Right renal cortex interstitium (tissue), 3 donors: Measurements from ENCODE around the gene FTH1. TPM values are rescaled to one million over a fixed set of nuclear protein-coding genes. Genes with fewer than 3 reads are reported as not detected.

ENCODE experiments used
- DNase-seq, 3 donors: peaks; one replicate each; pipeline ENCODE4 v3.0.0-alpha.2; 2013; ENCODE audit warnings: low read depth in 3 of 3, low spot score in 2 of 3
- polyA plus RNA-seq, 3 donors: library from polyadenylated mRNA; unstranded; fragments of 120-200 nt; gene quantifications; one replicate each; pipeline ENCODE4 v1.2.1, GENCODE V29; 2013; ENCODE audit not compliant: insufficient read length in 3 of 3

FTH1 gene
- polyA plus RNA-seq, 3 donors = 2,134 to 2,368 (median 2,143) TPM

DNA sequence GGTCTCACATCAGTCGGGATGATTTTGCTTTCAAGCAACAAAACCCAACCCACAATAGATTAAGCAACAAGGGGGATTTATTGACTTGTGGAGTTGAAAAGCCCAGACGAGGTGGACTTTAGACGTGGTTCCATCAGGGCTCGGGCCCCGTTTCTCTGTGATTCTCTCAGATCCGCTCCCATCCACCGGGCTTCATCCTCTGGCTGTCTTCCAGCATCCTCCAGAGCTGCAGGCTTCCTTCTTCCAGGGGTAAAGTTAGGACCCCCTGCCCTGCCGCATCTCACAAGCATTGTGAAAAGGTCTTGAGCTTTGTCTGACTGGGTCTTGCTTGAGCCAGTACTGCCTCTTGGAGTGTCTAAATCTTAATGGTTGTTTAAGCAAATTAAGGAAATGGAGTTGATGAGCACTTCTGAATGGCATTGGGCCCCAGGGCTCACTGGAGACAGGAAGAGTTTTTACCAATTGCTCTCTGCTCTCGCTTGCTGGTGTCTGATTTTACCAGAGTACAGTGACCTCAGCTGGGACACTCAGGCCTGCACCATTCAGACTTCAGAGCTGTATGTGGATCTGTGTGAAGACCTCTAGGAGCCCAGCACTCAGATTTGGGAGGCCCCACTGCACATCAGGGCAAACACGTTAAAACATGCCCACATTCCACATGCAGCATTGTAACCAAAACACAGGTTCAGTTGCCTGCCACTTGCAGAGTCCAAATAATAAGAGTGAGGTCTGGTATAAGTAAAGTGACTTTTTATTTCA lies 13.5 kb upstream of the FTH1 start:
- DNase-seq = no peak

- no peak for DNase-seq
Observed at GRCh38 chr11:61978703-61979661, 11.5 kb upstream of the FTH1 start.

DNA sequence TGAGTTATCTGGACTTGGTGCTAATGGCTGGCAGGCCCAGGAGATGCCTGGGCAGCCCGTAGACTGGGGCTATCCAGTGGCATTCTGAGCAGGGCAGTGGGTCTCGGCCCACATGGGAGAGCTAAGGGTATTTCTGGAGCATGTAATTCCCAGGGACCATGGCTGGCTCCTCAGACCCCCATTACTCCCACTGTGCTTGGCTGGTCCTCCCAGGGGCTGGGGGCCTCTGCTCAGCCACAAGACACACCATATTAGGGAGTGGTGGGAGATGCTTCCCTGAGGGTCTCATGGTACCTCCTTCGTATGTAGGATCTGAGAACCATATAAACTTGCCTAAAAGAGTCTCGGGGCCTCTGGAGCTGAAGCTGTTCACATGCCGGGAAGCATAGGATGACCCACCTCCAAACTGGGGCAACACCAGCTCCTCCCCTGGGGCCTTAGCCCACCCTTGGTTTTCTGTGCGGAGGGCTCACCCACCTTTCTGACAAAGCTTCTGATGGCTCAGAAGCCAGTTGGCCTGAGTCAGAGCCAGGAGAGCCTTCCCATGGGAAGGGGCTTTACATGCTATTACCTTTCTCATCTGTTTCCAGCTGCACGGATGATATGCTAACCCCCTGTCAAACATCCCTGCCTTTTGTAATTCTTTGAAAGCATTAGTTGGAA lies 9.5 kb upstream of the FTH1 start:
- no peak for DNase-seq

DNA sequence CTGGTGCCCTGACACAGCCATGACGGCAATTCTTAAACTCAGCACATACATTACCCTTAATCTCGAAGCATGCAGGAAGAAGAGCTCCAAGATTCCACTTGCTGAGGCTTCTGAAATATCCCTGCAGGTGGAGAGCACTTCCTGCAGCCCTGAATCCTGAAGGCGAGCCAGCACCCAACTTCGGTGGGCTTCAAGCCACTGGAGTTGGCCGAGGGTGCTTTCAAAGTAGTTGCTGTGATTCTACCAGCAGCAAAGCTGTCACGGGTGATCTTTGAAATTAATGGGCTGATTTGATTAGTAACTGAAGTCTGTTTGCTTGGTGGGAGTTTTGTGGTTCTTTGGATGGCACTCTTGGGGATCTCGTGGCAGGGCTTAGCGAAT lies 9.0 kb upstream of the FTH1 start:
- DNase-seq = no peak

DNA sequence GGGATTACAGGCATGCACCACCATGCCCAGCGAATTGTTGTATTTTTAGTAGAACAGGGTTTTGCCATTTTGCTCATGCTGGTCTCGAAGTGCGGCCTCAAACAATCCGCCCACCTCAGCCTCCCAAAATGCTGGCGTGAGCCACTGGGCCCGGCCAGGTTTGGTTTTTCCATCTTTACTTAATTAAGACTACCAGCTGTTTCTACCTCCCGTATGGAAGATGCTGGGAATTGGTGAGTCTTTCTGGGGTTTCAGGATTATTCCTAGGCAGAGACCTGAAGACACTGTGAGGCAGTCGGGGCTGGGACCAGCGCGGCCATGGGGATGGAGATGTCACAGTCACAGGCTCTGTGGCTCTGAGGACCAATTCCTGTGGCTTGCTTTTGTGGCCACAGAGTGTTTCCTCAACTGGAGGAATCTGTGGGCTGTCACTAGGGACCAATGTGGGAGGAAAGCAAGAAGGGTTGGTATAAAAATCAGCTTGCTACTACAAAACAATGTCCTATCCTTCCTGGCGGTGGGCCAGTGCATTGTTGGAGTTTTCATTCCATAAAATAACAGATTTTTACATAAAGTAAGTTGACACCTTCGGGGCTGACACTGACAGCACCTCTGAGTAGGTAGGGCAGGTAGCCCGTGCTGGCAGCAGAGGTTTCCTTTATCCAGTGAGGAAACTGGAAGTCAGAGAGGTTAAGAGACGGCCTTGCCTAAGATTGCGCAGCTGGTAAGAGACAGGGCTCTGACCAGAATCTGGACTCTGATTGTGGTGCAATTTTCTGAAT lies 8.4 kb upstream of the FTH1 start:
- no peak for DNase-seq

DNA sequence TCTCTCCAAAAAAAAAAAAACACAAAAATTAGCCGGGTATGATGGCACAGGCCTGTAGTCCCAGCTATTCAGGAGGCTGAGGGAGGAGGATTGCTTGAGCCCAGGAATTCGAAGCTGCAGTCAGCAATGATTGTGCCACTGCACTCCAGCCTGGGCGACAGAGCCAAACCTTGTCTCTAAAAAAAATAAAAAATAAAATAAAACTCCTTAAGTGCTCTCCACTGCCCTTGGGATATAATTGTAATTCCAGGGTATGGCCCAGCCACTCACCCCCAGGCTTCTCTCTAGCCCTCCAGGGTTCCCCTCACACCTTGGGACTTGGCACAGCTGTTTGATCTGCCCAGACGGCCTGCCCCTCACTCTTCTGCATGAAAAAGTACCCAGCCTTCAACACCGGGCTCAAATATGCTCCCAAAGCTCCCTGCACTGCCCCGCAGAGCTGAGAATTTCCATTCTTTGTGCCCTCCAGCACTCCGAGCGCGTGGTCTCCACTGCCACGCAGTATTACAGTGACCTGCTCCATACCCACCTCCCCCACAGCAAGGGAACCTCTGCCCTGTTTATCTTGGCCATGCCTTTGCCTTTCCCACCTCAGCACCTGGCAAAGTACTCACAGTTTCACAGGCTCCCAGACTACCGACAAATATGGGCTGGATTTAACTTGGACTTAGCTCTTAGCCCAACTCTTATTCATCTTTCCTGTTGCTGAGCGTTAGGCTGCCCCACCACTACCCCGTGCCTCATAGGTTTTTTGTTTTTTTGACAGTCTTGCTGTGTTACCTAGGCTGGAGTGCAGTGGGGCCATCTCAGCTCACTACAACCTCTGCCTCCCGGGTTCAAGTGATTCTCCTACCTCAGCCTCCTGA lies 7.6 kb upstream of the FTH1 start:
- no peak for DNase-seq

DNA sequence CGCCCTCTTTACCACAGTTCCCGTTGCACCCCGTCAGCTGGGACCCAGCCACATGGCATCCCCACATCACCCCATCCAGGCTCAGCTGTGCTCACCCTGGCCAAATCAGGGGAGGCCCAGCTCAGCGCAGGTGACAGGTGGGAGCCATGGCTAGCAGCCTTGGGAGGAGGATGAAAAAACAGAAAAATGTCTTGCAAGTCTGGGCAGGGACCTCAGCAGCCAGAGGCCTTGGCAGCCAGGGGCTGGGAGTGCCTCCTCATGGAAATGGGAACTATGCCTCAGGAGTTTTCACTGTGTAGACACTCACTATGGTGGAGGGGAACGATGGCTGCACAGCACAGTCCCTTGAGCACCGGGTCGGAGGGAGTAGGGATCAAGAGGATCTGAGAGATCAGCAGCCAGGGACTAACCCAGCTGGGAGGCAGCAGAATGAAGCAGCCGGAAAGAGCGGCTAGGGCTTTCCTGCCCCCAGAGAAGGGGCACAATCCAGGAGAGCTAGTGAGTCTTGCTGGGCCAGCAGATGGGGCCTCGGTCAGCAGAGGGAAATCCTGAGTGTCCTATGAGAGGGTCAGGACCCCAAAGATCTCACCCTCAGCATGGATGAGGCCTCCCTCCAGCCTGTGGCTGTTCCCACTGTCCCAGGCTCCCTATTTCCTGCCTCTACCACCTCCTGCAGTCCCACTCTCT lies 6.2 kb upstream of the FTH1 start:
- DNase-seq = no peak

DNA sequence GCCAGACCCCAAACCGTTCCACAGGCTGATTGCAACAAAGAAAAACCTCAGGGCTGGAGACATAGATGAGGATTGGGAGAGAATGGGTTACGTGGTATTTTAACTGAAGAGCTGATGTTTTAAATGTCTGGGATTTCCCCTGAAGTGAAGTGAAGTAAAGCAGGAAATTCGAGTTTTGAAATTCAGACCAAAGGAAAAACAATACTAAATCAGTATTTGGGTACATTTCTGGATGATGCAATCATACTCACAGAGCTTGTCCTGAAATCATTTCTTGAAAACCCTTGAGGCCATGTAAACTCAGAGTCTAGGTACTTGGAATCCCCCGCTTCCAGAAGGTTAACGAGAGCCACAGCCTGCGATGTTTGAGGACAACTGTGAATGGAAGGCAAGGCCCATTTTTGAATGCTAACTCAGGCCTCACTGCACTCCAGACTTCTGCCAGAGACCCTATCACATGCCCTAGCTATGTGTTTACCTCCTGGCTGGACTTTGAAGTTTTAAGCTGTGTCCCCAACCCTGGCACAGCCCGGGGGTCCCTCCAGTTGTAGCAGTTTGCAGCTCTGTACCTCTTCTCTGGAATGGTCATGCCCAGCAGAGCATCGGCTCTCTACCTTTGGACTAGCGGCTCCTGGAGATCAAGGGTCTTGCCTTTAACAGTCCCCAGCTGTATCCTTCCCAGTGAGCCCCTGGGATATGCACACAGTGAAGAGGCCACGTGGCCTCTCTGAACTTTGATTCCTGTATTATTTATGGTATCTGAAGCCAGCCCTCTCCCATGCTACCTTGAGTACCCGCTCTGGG lies 5.4 kb upstream of the FTH1 start:
- no peak for DNase-seq

GRCh38 chr11:61972112-61972671 lies 4.8 kb upstream of the FTH1 start:
- no peak for DNase-seq

DNA sequence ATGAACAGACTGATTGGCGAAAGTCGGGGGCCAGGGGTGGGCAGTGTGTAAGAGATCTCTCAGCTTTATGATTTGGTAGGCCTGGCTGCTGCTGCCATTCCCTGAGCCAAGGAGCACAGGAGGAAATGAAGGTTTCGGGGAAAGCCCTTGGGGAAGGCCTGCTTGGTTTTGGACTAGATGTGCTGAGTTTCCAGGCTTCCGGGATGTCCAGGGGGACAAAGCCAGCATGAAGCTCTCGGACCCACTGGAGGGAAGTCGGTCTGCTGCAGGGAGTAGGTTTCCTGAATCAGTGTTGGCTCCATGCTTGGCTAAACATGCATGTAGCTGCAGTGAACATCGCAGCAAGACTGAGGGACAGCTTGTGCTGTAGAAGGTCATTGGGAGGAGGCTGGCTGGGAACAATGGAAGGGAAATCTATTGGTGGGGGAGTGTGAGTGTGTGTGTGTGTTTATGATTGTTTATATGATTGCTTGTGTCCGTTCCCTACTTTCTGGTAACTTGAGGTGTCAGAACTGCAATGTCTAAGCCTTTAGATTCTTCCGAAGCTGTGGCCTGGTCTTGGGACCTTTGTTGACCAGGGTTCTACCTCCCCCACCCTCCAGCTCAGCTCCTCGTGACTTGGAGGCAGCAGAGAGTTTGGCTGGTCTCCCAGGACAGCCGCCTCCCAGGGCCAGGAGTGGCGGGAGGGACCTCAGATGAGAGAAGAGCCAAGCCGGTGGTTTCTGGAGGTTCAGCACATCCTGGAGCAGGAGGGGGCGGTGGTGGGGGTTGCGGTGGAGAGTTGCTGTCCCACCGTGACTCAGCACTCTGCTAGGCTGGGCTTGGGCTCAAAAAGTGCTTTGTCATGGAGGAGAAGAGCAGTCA lies 4.0 kb upstream of the FTH1 start:
- peak; percentile 85 to 87 (median 85) for DNase-seq

DNA sequence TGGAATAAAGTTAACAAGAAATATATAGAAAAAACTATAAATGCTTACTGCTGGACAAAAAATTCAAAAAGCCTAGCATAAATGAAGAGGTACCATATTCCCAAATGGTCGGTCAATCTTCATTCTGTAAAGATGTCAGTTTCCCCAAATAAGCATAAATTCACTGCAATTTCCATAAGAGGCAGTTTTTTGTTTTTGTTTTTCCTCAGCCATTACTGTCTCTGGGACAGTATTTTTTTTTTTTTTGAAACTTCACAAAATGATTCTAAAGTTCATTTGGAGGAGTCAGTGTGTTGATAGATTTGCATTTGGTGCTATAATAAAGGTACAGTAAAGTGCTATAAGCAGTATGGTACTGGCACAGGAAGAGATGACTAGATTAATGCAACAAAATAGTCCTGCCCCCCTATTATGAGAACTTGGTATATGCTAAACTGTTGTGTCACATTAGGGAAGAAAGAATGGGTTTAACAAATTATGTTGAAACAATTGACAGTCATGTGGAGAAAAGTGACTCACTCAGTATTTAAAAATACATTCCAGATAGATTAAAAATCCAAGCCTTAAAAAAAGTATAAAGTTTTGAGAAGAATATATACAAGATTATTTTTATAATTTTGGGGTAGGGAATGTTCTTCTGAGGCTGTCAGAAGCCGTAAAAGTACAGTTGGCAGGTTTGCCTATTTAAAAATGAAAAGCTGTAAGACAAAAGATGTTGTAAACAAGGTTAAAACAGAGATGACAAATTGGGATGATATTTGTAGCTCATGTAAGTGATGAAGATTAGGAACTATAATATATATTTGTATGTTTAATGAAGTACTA lies 2.6 kb upstream of the FTH1 start:
- DNase-seq = no peak

DNA sequence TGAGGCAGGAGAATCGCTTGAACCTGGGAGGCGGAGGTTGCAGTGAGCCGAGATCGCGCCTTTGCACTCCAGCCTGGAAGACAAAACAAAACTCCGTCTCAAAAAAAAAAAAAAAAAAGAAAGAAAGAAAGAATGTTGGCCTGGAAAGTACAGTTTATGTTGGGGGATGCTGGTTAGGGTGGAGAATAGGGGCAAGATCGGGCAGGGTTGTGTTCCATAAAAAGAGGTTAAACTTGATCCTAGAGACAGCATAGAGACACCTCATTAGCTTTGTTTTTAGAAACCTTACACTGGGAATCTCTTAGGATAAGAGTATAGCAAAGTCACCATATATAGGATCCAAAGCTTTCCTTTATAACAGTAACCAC lies 1.9 kb upstream of the FTH1 start:
- DNase-seq = no peak

DNA sequence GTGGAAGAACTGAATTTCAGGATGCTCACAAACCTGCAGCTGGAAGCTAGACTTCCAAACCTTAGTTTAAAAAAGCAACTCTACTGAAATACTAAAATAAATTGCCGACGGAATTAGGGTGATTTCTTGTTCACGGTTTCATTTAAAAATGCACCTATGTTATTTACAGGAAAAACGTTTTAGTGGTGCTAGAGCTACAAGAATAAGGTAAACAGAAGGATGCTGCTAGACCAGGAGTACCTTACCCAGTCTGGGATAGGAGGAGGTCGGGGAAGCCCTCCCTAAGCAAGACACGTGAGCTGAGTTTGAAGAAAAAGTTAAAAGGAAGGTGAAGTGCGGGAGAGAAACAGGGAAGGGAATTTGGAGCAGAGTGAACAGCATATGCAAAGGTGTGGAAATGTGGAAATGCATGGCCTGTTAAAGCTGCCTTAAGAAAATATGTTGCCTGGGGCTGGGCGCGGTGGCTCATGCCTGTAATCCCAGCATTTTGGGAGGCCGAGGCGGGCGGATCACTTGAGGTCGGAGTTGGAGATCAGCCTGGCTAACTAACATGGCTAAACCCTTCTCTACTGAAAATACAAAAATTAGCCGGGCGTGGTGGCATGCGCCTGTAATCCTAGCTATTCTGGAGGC lies 1.4 kb upstream of the FTH1 start:
- DNase-seq = no peak

DNA sequence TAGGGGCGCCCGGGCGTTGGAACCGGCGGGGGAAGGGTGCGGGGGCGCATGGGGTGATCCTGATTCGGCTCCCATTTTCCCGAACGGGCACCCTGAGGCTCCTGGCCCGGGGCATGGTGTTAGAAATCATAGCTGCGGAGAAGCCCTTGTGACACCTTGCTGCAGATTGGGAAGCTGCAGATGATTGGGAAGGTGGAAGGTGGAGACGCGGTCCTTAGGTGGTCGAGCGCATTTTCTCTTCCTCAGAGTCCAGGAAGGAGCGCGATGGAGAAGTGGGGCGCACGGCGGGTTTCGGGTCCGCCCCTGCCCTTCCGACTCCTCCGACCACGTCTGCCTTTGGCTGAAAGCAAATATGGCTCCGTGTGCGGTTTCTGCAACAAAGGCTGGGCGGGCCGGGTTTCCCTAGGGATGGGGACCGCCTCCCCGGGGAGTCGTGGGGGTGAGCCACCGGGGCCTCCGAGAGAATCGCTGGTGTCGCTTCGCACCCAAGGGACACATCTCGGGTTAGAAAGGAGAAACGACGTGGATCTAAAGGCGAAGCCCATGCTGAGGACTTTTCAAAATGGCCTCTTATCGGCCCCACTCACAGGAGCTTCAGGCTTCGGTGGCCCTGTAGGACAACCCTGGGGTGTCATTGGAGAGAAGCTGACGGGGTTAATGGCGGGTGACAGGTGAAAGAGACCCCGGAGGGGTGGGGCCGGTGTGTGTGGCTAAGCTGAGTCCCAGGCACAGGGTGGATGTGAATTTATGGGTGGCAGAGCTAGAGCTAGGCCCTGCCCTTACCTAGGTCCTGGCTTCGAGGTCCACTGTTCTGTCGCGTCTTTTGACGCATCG lies 707 bp upstream of the FTH1 start:
- DNase-seq = peak in 1 of 3 donors; percentile 59

DNA sequence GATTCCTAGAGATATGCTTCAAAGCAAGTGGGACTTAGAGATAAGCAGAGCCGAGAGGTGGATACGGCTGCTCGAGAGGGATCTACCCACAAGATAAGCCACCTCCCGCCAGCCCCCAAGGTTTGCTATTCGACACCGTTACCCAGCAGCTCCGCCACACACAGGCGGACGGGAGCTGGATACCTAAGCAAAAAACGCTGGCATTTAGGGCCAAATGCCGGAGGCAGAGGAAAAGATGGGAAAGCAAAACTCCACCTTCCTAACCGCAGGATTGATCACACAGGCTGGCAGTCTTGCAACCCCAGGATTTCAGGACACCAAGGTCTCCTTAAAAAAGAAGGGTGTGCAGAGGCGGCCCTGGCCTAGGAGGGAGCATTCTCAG lies 709 bp downstream of the FTH1 start:
- no peak for DNase-seq
